H1 (cell line): Measurements from ENCODE around the gene EIF4A2. TPM values are rescaled to one million over a fixed set of nuclear protein-coding genes. Genes with fewer than 3 reads are reported as not detected.
A peak's percentile ranks its signal among the peaks of the same experiment; 100 is the strongest.

Source experiments
- CTCF ChIA-PET: fragments of 300-600 bp; sonication (Branson Sonifier 250); formaldehyde crosslinking; loops from one replicate; lab custom pipeline; 2021; ENCODE audit not compliant: partially characterized antibody; lab: Charles Lee
- POLR2A ChIA-PET: fragments of 300-600 bp; sonication (Branson Sonifier 250); formaldehyde crosslinking; loops from one replicate; lab custom pipeline; 2021; ENCODE audit warnings: inconsistent platforms; ENCODE audit not compliant: partially characterized antibody; lab: Charles Lee
- DNase-seq, 2 experiments: peaks; one replicate each; pipeline versions ENCODE4 v3.0.0 to v3.0.0-alpha.2; 2010 to 2022; ENCODE audit warnings: low spot score in 2 of 2, low read depth in 1 of 2, mixed read lengths in 1 of 2
- FAIRE-seq: peaks from 2 replicates; lab custom pipeline; 2011; peaks lifted over from hg19 to GRCh38; lab: Jason Lieb, UNC
- H2AFZ ChIP-seq: 2 replicates; pipeline ENCODE4 v1.8.1; 2012; ENCODE audit warnings: low read length, inconsistent platforms
- H2AK5ac ChIP-seq: 2 replicates; pipeline ENCODE4 v1.6.1; 2013; ENCODE audit warnings: low read depth, low read length
- H2BK120ac ChIP-seq: replicated peaks from 2 replicates; pipeline ENCODE3; 2013; ENCODE audit warnings: low read depth, low read length, inconsistent platforms
- H2BK12ac ChIP-seq: 2 replicates; pipeline ENCODE4 v1.6.1; 2013; ENCODE audit warnings: low read depth, low read length
- H2BK15ac ChIP-seq: 2 replicates; pipeline ENCODE4 v1.6.1; 2013; ENCODE audit warnings: low read length
- H2BK20ac ChIP-seq: 2 replicates; pipeline ENCODE4 v1.6.1; 2013; ENCODE audit warnings: low read length
- H2BK5ac ChIP-seq: 2 replicates; pipeline ENCODE4 v1.6.1; 2013; ENCODE audit warnings: low read depth, low read length
- H3K14ac ChIP-seq: 2 replicates; pipeline ENCODE4 v1.6.1; 2013; ENCODE audit warnings: inconsistent platforms; ENCODE audit not compliant: insufficient read length
- H3K18ac ChIP-seq: 2 replicates; pipeline ENCODE4 v1.6.1; 2013; ENCODE audit warnings: low read length; ENCODE audit errors: extremely low read depth
- H3K23ac ChIP-seq: 2 replicates; pipeline ENCODE4 v1.6.1; 2013; ENCODE audit warnings: inconsistent platforms; ENCODE audit not compliant: insufficient read length
- H3K23me2 ChIP-seq: 2 replicates; pipeline ENCODE4 v1.6.1; 2013; ENCODE audit warnings: low read depth, low read length
- H3K27ac ChIP-seq: 2 replicates; pipeline ENCODE4 v1.6.1; 2011; ENCODE audit warnings: low read depth, low read length, inconsistent platforms
- H3K27me3 ChIP-seq, 4 experiments: replicated peaks in 1 of 4; 1 replicate in 1 of 4; 2 replicates in 3 of 4; pipeline versions ENCODE4 v1.6.1 to v1.8.1; 2011 to 2013; ENCODE audit warnings: low read length in 3 of 4, mild to moderate bottlenecking in 3 of 4, inconsistent platforms in 2 of 4, mixed read lengths in 2 of 4, moderate library complexity in 1 of 4; ENCODE audit not compliant: control insufficient read depth in 3 of 4, insufficient read depth in 3 of 4; ENCODE audit errors: extremely low read depth in 1 of 4
- H3K36me3 ChIP-seq, 4 experiments: 2 replicates each; pipeline versions ENCODE4 v1.6.1 to v1.8.1; 2011 to 2013; ENCODE audit warnings: mild to moderate bottlenecking in 4 of 4, low read length in 3 of 4, moderate library complexity in 2 of 4, control low read depth in 1 of 4, inconsistent platforms in 1 of 4; ENCODE audit not compliant: insufficient read depth in 4 of 4, control insufficient read depth in 2 of 4
- H3K4ac ChIP-seq: replicated peaks from 2 replicates; pipeline ENCODE3; 2013; ENCODE audit warnings: low read length, low read depth, mixed read lengths, inconsistent platforms; ENCODE audit not compliant: insufficient read length
- H3K4me1 ChIP-seq, 4 experiments: replicated peaks in 1 of 4; 1 replicate in 1 of 4; 2 replicates in 3 of 4; pipeline versions ENCODE4 v1.6.1 to v1.8.1; 2011 to 2013; ENCODE audit warnings: low read length in 3 of 4, inconsistent platforms in 2 of 4, mixed read lengths in 1 of 4; ENCODE audit not compliant: insufficient read depth in 4 of 4, control insufficient read depth in 3 of 4
- H3K4me2 ChIP-seq, 2 experiments: 2 replicates each; pipeline versions ENCODE4 v1.6.1 to v1.8.1; 2011 to 2013; ENCODE audit warnings: low read depth in 2 of 2, low read length in 2 of 2, control low read depth in 1 of 2, inconsistent platforms in 1 of 2, mild to moderate bottlenecking in 1 of 2; ENCODE audit not compliant: insufficient read depth in 1 of 2
- H3K4me3 ChIP-seq, 4 experiments: fragments of 200-600, 300-600 bp in 1 of 4; sonication (generic), shearing (Covaris generic), sonication (Bioruptor Twin) in 1 of 4; 2 replicates each; pipeline versions ENCODE4 v1.5.1 to v1.8.1; 2011 to 2016; ENCODE audit warnings: low read length in 4 of 4, low read depth in 3 of 4, control low read depth in 2 of 4, inconsistent platforms in 2 of 4, mild to moderate bottlenecking in 2 of 4, mixed read lengths in 1 of 4, moderate library complexity in 1 of 4; ENCODE audit not compliant: insufficient read depth in 2 of 4; ENCODE audit errors: extremely low read depth in 1 of 4
- H3K56ac ChIP-seq: replicated peaks from 2 replicates; pipeline ENCODE3; 2013; ENCODE audit warnings: low read depth, mild to moderate bottlenecking, mixed read lengths, low read length, inconsistent platforms; ENCODE audit not compliant: insufficient read length
- H3K79me1 ChIP-seq: 2 replicates; pipeline ENCODE4 v1.6.1; 2013; ENCODE audit warnings: low read depth, low read length, control low read depth
- H3K79me2 ChIP-seq, 2 experiments: 2 replicates each; pipeline versions ENCODE4 v1.6.1 to v1.8.1; 2012 to 2013; ENCODE audit warnings: low read length in 2 of 2, mild to moderate bottlenecking in 2 of 2, inconsistent platforms in 1 of 2; ENCODE audit not compliant: insufficient read depth in 2 of 2, control insufficient read depth in 1 of 2
- H3K9ac ChIP-seq, 4 experiments: replicated peaks in 1 of 4; 1 replicate in 1 of 4; 2 replicates in 3 of 4; pipeline versions ENCODE4 v1.6.1 to v1.8.1; 2011 to 2013; ENCODE audit warnings: low read depth in 3 of 4, low read length in 3 of 4, control low read depth in 2 of 4, mild to moderate bottlenecking in 2 of 4, moderate library complexity in 2 of 4, inconsistent platforms in 1 of 4; ENCODE audit errors: extremely low read depth in 1 of 4
- H3K9me3 ChIP-seq, 2 experiments: 2 replicates each; pipeline versions ENCODE4 v1.6.1 to v1.8.1; 2012 to 2013; ENCODE audit warnings: mild to moderate bottlenecking in 2 of 2, moderate library complexity in 2 of 2, control low read depth in 1 of 2, inconsistent platforms in 1 of 2, low read depth in 1 of 2, low read length in 1 of 2, mixed read lengths in 1 of 2; ENCODE audit not compliant: insufficient read depth in 2 of 2
- H4K20me1 ChIP-seq, 2 experiments: replicated peaks in 1 of 2; 2 replicates each; pipeline versions ENCODE3 to v1.8.1; 2011 to 2013; ENCODE audit warnings: inconsistent platforms in 2 of 2, low read length in 2 of 2, mild to moderate bottlenecking in 1 of 2; ENCODE audit not compliant: insufficient read depth in 2 of 2, control insufficient read depth in 1 of 2
- H4K5ac ChIP-seq: 2 replicates; pipeline ENCODE4 v1.6.1; 2013; ENCODE audit warnings: low read length, low read depth, mixed read lengths, inconsistent platforms; ENCODE audit not compliant: insufficient read length
- H4K8ac ChIP-seq: 2 replicates; pipeline ENCODE4 v1.8.0; 2013; ENCODE audit warnings: mild to moderate bottlenecking, moderate library complexity, low read length, inconsistent platforms; ENCODE audit not compliant: insufficient read depth; ENCODE audit errors: extremely low read depth
- H4K91ac ChIP-seq: replicated peaks from 2 replicates; pipeline ENCODE3; 2013; ENCODE audit warnings: low read length, mixed read lengths, inconsistent platforms; ENCODE audit not compliant: insufficient read length
- BACH1 ChIP-seq: IDR thresholded peaks from 2 replicates; pipeline ENCODE4 v1.6.1; 2012; ENCODE audit warnings: low read length, improper control_type of control experiment
- CEBPB ChIP-seq: IDR thresholded peaks from 2 replicates; pipeline ENCODE4 v1.6.1; 2012; ENCODE audit warnings: low read depth, low read length
- KDM4A ChIP-seq: IDR thresholded peaks from one replicate; pipeline ENCODE4 v1.7.1; 2012; ENCODE audit warnings: low read depth, mild to moderate bottlenecking, moderate library complexity, low read length, inconsistent platforms; ENCODE audit not compliant: severe bottlenecking
- NRF1 ChIP-seq: IDR thresholded peaks from 2 replicates; pipeline ENCODE4 v1.6.1; 2011; ENCODE audit warnings: mild to moderate bottlenecking, low read depth, low read length, improper control_type of control experiment
- PHF8 ChIP-seq: fragments of 200-600 bp; sonication (generic); conservative IDR thresholded peaks from 2 replicates; pipeline ENCODE4 v1.7.1; 2012; ENCODE audit warnings: low read depth, mild to moderate bottlenecking, inconsistent platforms, low read length, moderate library complexity
- RAD21 ChIP-seq, 2 experiments: IDR thresholded peaks in 1 of 2; conservative IDR thresholded peaks in 1 of 2; 2 replicates each; pipeline ENCODE4 v1.6.1; 2011; ENCODE audit warnings: low read depth in 2 of 2, low read length in 2 of 2, improper control_type of control experiment in 1 of 2, inconsistent platforms in 1 of 2, mild to moderate bottlenecking in 1 of 2, moderate library complexity in 1 of 2
- RNF2 ChIP-seq: fragments of 200-900, 300-1000 bp; sonication (generic); IDR thresholded peaks from 2 replicates; pipeline ENCODE4 v1.7.1; 2016; ENCODE audit warnings: borderline replicate concordance, low read depth, mild to moderate bottlenecking, antibody characterized with exemption, low read length; ENCODE audit not compliant: poor library complexity, severe bottlenecking; ENCODE audit errors: missing control alignments
- SRF ChIP-seq: IDR thresholded peaks from 2 replicates; pipeline ENCODE4 v1.6.1; 2011; ENCODE audit warnings: mild to moderate bottlenecking, low read depth, low read length, moderate library complexity
- TAF1 ChIP-seq: IDR thresholded peaks from 2 replicates; pipeline ENCODE4 v1.6.1; 2011; ENCODE audit warnings: mild to moderate bottlenecking, low read depth, low read length
- WGBS, 2 experiments: shearing (Covaris generic) in 1 of 2; methylation state at CpG; one replicate each; pipeline versions ENCODE4 v1.1.6 to v1.1.7; 2013 to 2015; ENCODE audit warnings: low lambda C conversion rate in 2 of 2, mixed read lengths in 2 of 2, inconsistent platforms in 1 of 2, low coverage in 1 of 2, missing lambda C conversion rate in 1 of 2; ENCODE audit not compliant: insufficient replicate concordance in 2 of 2, insufficient coverage in 1 of 2, insufficient read length in 1 of 2; ENCODE audit errors: extremely low coverage in 1 of 2, missing lambda C conversion rate in 1 of 2; 5-methylcytosine and 5-hydroxymethylcytosine counted together
- polyA plus RNA-seq, 7 experiments: library from polyadenylated mRNA; depleted of rRNA in 3 of 7; stranded (reverse) in 5 of 7; unstranded in 2 of 7; fragments of >200 nt in 5 of 7; fragments of 200-250 nt in 2 of 7; gene quantifications; 1 replicate in 5 of 7; 2 replicates in 1 of 7; 4 replicates in 1 of 7; pipeline versions ENCODE4 v1.2.1 to v1.2.3, GENCODE V29; 2011 to 2013; ENCODE audit warnings: missing spikeins in 2 of 7, mixed read lengths in 2 of 7
- total RNA-seq: library from RNA; stranded (reverse); fragmentation: NEBNext Ultra II Directional; extraction: Animal tissue kit (Norgen Biotek cat#: 25700); gene quantifications from 2 replicates; pipeline ENCODE4 v1.2.1, GENCODE V29; 2021
- TF ChIP-seq, protein P1 (sequence below): IDR thresholded peaks from 2 replicates; pipeline ENCODE4 v1.6.1; 2012; ENCODE audit warnings: inconsistent platforms

EIF4A2 gene
- total and polyA plus RNA-seq, 2 of the 8 experiments (the other 6 are each of a cell fraction or from before 2014, with no cell fraction given) = 527 to 604 TPM

DNA sequence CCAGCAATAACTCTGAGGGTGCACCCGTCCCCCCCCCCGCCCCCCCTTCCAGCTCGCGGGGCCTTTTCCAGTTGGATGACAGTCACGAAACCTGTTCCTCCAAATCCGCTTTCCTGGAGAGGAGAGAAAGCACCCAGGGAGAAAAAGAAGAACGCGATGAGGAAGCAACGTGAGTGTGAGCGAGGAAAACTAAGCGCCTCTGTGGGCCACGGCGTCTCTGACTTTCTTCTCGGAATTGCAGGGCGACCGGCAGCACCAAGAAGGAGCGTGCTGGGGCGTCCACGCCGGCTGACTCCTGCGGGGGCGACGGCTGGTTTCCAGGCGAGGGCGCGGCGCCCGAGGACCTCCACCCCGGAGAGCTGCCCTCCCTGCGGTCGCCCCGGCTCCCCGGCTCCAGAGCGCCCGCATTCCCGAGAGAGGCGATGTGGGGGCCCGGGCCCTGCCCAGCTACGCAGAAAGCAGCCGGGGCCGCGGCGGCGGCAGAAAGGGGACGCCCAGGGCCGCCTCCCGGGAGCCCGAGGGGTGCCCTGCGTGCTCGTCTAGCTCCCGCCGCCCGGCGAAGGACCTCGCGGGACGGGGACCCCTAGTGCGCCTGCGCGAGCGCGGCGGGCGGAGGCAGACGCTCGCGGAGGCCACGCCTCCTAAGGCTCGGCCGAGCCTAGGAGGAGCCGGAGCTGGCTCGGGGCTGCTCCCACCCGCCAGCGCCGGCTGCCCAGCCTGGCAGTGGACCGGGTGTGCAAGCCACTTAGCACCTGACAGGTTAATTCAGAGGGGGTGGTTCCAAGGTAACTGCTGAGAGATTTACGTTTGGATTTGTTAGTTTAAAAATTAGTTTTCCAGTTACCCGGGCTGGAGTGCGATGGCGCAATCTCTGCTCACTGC is 43.8 kb downstream of the EIF4A2 start:
- Histone ChIP-seq H3K9me3 (no peaks in the 10 kb centered on the region), H2BK12ac (no peak overlapping the region), H3K27me3 (peaks cover 0 to 38% (median 29%) of the 10 kb centered on the region in 4 experiments; a peak in 6 of 7 replicates), H2BK20ac (no peak overlapping the region), H3K36me3 (no peaks in the 10 kb centered on the region), H2AK5ac (no peak overlapping the region), H3K4me2 (peak overlapping the region; percentile 70 to 85), H3K79me1 (no peaks in the 10 kb centered on the region; the same call in 1 of the 2 replicates), H2AFZ (no peak overlapping the region; the same call in 1 of the 2 replicates), H3K4me3 (peak overlapping the region; percentile 43 to 69 (median 46)), H3K56ac (no peak overlapping the region), H3K23me2 (peaks cover 15% of the 10 kb centered on the region; the same call in 1 of the 2 replicates), H3K4ac (no peak overlapping the region), H3K14ac (no peak overlapping the region), H3K9ac (peak overlapping the region in 1 of 4 experiments; percentile 78; a peak in 1 of 7 replicates), H3K4me1 (peaks cover 7 to 23% (median 18%) of the 10 kb centered on the region in 4 experiments), H2BK120ac (no peak overlapping the region), H3K18ac (peak overlapping the region; percentile 78), H4K91ac (no peak overlapping the region), H3K79me2 (no peaks in the 10 kb centered on the region), H2BK5ac (no peak overlapping the region), H3K27ac (no peak overlapping the region), H3K23ac (no peak overlapping the region), H4K5ac (no peak overlapping the region), H2BK15ac (no peak overlapping the region), H4K20me1 (no peaks in the 10 kb centered on the region), H4K8ac (peak overlapping the region; percentile 70)
- FAIRE-seq (no peak), DNase-seq (peak in 1 of 2 experiments; percentile 88)
- 9% methylated on average over 45 of the region's 80 CpGs; no CpG with 5 or more reads in 1 of the 2 experiments for WGBS, 2 experiments
- POLR2A ChIA-PET = interaction anchor here (1.1 to 7.4 kb wide), 9 partner anchors 8 to 121 kb away, joined by 3 to 73 read pairs (median 4); partner anchors contain the start of genes EIF4A2 and RFC4
- CTCF ChIA-PET = interaction anchor here (0.8 to 1.5 kb wide), 3 partner anchors 104 to 313 kb away, joined by 3 to 6 read pairs (median 3); partner anchors contain the start of gene ST6GAL1
- TF ChIP-seq SRF (no peak), BACH1 (no peak), TAF1 (0 out of 2 replicates have a peak, but pooled peaks have one; percentile 42), PHF8 (peak; percentile 63), NRF1 (peak; percentile 75), KDM4A (peak; percentile 92), CEBPB (peak; percentile 95), RNF2 (peak; percentile 35), RAD21 (IDR thresholded peaks at IDR 0.05 in 1 of 2, conservative IDR thresholded peaks at IDR 0.05 in 1 of 2; ENCODE audit: low read depth in 2 of 2, low read length in 2 of 2) (no peak)
- TF ChIP-seq, protein P1, sequence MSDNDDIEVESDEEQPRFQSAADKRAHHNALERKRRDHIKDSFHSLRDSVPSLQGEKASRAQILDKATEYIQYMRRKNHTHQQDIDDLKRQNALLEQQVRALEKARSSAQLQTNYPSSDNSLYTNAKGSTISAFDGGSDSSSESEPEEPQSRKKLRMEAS = peak; percentile 68; the same call in 1 of the 2 replicates
